ENCODE measurements around the gene NEU3.

The NEU3 gene

DNA sequence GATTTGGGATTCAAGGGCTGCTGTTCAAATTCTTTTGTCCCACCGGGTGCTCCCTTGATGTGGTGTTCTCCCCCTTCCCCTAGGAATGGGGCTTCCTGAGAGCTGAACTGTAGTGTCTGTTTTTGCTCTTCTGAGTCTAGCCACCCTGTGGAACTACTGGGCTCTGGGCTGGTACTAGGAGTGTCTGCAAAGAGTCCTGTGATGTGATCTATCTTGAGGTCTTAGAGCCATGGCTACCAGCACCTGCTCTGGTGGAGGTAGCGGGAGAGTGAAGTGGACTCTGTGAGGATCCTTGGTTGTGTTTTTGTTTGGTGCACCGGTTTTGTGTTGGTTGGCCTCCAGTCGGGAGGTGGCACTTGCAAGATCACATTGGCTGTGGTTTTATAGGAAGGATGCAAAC lies 61.8 kb downstream of the NEU3 start:
- Histone ChIP-seq H3K9me3 (ENCODE audit: severe bottlenecking) (peaks cover 8% of the 10 kb centered on the region), H3K27ac (ENCODE audit: poor library complexity, severe bottlenecking) (no peak overlapping the region), H3K4me3 (ENCODE audit: severe bottlenecking) (no peak overlapping the region), H3K27me3 (ENCODE audit: insufficient read depth, poor library complexity, severe bottlenecking) (no peaks in the 10 kb centered on the region), H3K36me3 (ENCODE audit: low read depth) (no peaks in the 10 kb centered on the region), H3K4me1 (ENCODE audit: insufficient read depth, poor library complexity, severe bottlenecking) (peaks cover 6% of the 10 kb centered on the region)
- no peak for DNase-seq (ENCODE audit: low spot score)
- ATAC-seq (ENCODE audit: low read depth) = no peak
- TF ChIP-seq, protein P1, sequence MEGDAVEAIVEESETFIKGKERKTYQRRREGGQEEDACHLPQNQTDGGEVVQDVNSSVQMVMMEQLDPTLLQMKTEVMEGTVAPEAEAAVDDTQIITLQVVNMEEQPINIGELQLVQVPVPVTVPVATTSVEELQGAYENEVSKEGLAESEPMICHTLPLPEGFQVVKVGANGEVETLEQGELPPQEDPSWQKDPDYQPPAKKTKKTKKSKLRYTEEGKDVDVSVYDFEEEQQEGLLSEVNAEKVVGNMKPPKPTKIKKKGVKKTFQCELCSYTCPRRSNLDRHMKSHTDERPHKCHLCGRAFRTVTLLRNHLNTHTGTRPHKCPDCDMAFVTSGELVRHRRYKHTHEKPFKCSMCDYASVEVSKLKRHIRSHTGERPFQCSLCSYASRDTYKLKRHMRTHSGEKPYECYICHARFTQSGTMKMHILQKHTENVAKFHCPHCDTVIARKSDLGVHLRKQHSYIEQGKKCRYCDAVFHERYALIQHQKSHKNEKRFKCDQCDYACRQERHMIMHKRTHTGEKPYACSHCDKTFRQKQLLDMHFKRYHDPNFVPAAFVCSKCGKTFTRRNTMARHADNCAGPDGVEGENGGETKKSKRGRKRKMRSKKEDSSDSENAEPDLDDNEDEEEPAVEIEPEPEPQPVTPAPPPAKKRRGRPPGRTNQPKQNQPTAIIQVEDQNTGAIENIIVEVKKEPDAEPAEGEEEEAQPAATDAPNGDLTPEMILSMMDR (IDR thresholded peaks at IDR 0.05; ENCODE audit: poor library complexity, severe bottlenecking) = no peak

DNA sequence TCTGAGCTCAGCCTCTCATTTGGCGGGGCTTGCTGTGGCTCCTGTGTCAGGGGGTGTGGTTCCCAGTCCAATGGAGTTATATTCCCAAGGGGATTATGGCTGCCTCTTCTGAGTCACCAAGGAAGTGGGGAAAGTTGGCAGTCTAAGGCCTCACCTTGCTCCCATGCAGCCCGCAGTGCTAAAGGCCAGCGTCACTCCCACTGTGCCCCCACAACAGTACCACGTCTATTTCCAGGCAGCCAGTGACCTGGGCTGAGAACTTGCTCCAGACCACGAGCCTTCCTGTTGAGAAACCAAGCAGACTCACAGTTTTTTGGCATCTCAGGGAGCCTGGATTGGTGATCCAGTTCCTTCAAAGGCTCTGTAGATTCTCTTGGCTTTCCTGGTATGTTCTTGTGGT lies 62.3 kb downstream of the NEU3 start:
- Histone ChIP-seq H3K4me3 (ENCODE audit: severe bottlenecking) (no peak overlapping the region), H3K36me3 (ENCODE audit: low read depth) (no peaks in the 10 kb centered on the region), H3K27me3 (ENCODE audit: insufficient read depth, poor library complexity, severe bottlenecking) (no peaks in the 10 kb centered on the region), H3K4me1 (ENCODE audit: insufficient read depth, poor library complexity, severe bottlenecking) (peaks cover 6% of the 10 kb centered on the region), H3K27ac (ENCODE audit: poor library complexity, severe bottlenecking) (no peak overlapping the region), H3K9me3 (ENCODE audit: severe bottlenecking) (peaks cover 8% of the 10 kb centered on the region)
- no peak for ATAC-seq (ENCODE audit: low read depth)
- TF ChIP-seq, protein P1 (IDR thresholded peaks at IDR 0.05; ENCODE audit: poor library complexity, severe bottlenecking) = no peak
- no peak for DNase-seq (ENCODE audit: low spot score)

DNA sequence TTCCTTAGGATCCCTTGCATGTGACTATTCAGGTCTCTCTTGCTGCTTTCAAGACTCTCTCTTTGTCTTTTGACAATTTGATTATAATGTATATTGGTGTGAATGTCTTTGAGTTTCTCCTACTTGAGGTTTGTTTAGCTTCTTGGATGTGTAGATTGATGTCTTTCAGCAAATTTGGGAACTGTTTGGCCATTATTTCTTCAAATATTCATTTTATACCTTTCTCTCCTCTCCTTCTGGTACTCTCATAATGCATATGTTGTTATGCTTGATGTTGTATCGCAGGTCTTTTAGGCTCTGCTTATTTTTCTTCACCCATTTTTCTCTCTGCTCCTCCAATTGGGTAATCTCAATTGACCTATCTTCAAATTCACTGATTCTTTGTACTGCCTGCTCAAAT lies 63.7 kb downstream of the NEU3 start:
- ATAC-seq (ENCODE audit: low read depth) = no peak
- DNase-seq (ENCODE audit: low spot score) = no peak
- TF ChIP-seq, protein P1 (IDR thresholded peaks at IDR 0.05; ENCODE audit: poor library complexity, severe bottlenecking) = no peak
- Histone ChIP-seq H3K4me3 (ENCODE audit: severe bottlenecking) (no peak overlapping the region), H3K4me1 (ENCODE audit: insufficient read depth, poor library complexity, severe bottlenecking) (peaks cover under 1% of the 10 kb centered on the region), H3K9me3 (ENCODE audit: severe bottlenecking) (peaks cover 8% of the 10 kb centered on the region), H3K36me3 (ENCODE audit: low read depth) (no peaks in the 10 kb centered on the region), H3K27me3 (ENCODE audit: insufficient read depth, poor library complexity, severe bottlenecking) (no peaks in the 10 kb centered on the region), H3K27ac (ENCODE audit: poor library complexity, severe bottlenecking) (no peak overlapping the region)

DNA sequence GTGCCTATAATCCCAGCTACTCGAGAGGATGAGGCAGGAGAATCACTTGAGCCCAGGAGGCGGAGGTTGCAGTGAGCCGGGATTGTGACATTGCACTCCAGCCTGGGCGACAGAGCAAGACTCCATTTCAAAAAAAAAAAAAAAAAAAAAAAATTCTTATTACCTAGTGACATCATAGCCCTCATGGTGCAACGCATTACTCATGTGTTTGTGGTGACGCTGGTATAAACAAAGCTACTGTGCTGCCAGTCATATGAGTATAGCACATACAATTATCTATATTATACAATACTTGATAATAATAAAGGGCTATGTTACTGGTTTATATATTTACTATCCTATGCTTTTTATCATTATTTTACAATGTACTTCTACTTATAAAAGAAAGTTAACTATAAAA lies 66.8 kb downstream of the NEU3 start:
- ATAC-seq (ENCODE audit: low read depth) (no peak), DNase-seq (ENCODE audit: low spot score) (no peak)
- Histone ChIP-seq H3K4me1 (ENCODE audit: insufficient read depth, poor library complexity, severe bottlenecking) (no peaks in the 10 kb centered on the region), H3K36me3 (ENCODE audit: low read depth) (no peaks in the 10 kb centered on the region), H3K27ac (ENCODE audit: poor library complexity, severe bottlenecking) (no peak overlapping the region), H3K9me3 (ENCODE audit: severe bottlenecking) (peaks cover 8% of the 10 kb centered on the region), H3K27me3 (ENCODE audit: insufficient read depth, poor library complexity, severe bottlenecking) (no peaks in the 10 kb centered on the region), H3K4me3 (ENCODE audit: severe bottlenecking) (no peak overlapping the region)
- TF ChIP-seq, protein P1 (IDR thresholded peaks at IDR 0.05; ENCODE audit: poor library complexity, severe bottlenecking) = no peak

DNA sequence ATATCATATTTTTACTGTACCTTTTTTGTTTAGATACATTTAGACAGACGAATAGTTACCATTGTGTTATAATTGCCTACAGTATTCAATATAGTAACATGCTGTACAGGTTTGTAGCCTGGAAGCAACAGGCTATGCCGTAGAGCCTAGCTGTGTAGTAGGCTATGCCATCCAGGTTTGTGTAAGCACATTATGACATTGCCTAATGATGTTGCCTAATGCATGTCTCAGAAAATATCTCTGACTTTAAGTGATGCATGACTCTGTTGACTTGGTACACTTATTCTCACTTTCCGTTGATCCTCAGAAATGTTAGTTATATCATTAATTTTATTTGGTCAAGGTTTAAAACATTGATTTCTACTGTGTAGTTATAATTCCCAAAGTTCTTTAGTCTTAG lies 68.1 kb downstream of the NEU3 start:
- ATAC-seq (ENCODE audit: low read depth) = no peak
- H3K9me3 ChIP-seq (ENCODE audit: severe bottlenecking) = peaks cover 8% of the 10 kb centered on the region
- H3K36me3 ChIP-seq (ENCODE audit: low read depth) = no peaks in the 10 kb centered on the region
- no peaks in the 10 kb centered on the region for H3K4me1 ChIP-seq (ENCODE audit: insufficient read depth, poor library complexity, severe bottlenecking)
- no peak overlapping the region for H3K27ac ChIP-seq (ENCODE audit: poor library complexity, severe bottlenecking)
- no peaks in the 10 kb centered on the region for H3K27me3 ChIP-seq (ENCODE audit: insufficient read depth, poor library complexity, severe bottlenecking)
- DNase-seq (ENCODE audit: low spot score) = no peak
- TF ChIP-seq, protein P1 (IDR thresholded peaks at IDR 0.05; ENCODE audit: poor library complexity, severe bottlenecking) = no peak
- H3K4me3 ChIP-seq (ENCODE audit: severe bottlenecking) = no peak overlapping the region
